ENCODE results near the gene NHSL2.

The NHSL2 gene

DNA sequence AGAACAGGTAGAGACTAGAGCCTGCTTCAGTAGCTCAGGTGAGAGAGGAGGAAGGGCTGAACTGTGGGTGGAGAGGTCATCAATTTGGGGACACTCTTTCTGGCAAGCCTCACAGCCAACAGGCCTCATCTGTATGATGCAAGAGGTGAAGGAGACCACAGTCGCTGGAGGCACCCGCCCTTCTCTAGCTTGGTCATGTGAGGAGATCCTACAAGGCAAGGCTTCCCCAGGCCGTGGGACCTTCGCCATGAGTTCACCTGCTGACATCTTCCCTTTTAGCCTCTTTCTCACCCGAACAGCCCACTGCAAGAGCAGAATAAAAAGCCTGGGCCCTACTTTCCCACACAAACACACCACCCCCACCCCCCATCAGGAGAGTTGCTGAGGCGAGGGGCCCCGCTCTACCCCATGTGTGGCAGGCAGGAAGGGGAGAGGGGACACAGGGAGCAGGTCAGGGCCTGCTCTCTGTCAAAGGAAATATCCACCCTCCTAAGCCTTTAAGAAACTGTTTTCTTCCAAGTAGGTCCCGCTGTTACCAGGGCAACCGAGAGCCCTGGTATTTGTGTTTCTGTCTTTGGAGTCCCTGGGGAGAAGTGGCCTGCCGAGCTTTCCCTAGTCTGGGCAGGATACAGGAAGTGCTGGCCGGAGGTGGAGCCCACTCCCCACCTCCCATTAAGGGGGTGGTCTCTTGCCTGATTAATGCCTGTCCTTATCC lies 213.0 kb downstream of the NHSL2 start:
- Histone ChIP-seq H3K4me3 (ENCODE audit: low read depth in 1 of 2, low read length in 2 of 2) (no peak overlapping the region), H3K4me1 (ENCODE audit: control insufficient read depth in 1 of 2, insufficient read depth in 2 of 2, low read length in 2 of 2) (peaks cover 11 to 25% of the 10 kb centered on the region in 2 donors), H3K36me3 (ENCODE audit: control insufficient read depth in 1 of 2, insufficient read depth in 2 of 2, low read length in 2 of 2) (no peaks in the 10 kb centered on the region)

GRCh38 chrX:72124540-72125201 lies 214.0 kb downstream of the NHSL2 start:
- H3K27me3 ChIP-seq (ENCODE audit: control insufficient read depth in 1 of 2, insufficient read depth in 2 of 2, low read length in 2 of 2): no peaks in the 10 kb centered on the region
- H3K9me3 ChIP-seq (ENCODE audit: control insufficient read depth in 1 of 2, low read length in 2 of 2): no peaks in the 10 kb centered on the region
- H3K9ac ChIP-seq (ENCODE audit: low read depth in 1 of 2, low read length in 2 of 2): no peak overlapping the region
- no peaks in the 10 kb centered on the region for H3K36me3 ChIP-seq (ENCODE audit: control insufficient read depth in 1 of 2, insufficient read depth in 2 of 2, low read length in 2 of 2)
- no peak overlapping the region for H3K4me3 ChIP-seq (ENCODE audit: low read depth in 1 of 2, low read length in 2 of 2)
- H3K4me1 ChIP-seq (ENCODE audit: control insufficient read depth in 1 of 2, insufficient read depth in 2 of 2, low read length in 2 of 2): peaks cover 11 to 25% of the 10 kb centered on the region in 2 donors
- H3K27ac ChIP-seq (ENCODE audit: low read depth, low read length): no peak overlapping the region

More for the DNA sequence above, 213.0 kb downstream of the NHSL2 start:
- Histone ChIP-seq H3K27ac (ENCODE audit: low read depth, low read length) (no peak overlapping the region), H3K9me3 (ENCODE audit: control insufficient read depth in 1 of 2, low read length in 2 of 2) (no peaks in the 10 kb centered on the region), H3K27me3 (ENCODE audit: control insufficient read depth in 1 of 2, insufficient read depth in 2 of 2, low read length in 2 of 2) (no peaks in the 10 kb centered on the region), H3K9ac (ENCODE audit: low read depth in 1 of 2, low read length in 2 of 2) (no peak overlapping the region)

DNA sequence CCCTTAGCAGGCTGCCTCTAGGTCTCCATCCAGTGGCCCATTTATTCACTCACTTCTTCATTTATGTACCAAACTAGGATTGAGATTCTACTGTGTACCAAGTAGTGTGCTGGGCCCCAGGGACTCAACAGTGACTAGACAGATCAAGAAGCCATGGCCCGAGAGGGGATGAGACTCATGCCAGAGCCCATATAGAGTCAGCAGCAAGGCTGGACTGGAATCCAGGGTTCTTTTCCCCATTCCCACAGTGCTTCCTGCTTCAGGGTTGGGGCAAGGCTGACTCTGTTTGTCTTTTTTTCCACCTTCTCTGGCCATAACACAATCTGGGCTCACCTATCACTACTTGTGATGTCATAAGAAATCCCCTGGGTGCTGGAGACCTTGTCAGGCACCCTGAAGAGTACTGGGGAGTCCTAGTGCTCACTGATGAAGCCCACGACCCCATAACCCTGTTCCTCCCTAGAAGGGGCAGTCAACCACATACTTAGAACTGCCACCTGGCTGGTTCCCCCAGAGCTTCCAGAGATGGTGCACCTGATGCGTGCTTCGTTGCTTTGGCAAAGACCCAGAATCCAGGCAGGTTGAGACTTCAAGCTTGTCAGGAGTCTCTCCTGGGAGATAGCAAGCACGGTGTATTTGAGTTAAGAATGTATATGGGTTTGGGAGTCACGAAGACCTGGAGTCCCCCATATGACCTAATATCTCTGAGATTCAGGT lies 214.8 kb downstream of the NHSL2 start:
- H3K36me3 ChIP-seq (ENCODE audit: control insufficient read depth in 1 of 2, insufficient read depth in 2 of 2, low read length in 2 of 2): no peaks in the 10 kb centered on the region
- H3K4me1 ChIP-seq (ENCODE audit: control insufficient read depth in 1 of 2, insufficient read depth in 2 of 2, low read length in 2 of 2): peaks cover 11 to 25% of the 10 kb centered on the region in 2 donors
- H3K27ac ChIP-seq (ENCODE audit: low read depth, low read length): no peak overlapping the region
- H3K9ac ChIP-seq (ENCODE audit: low read depth in 1 of 2, low read length in 2 of 2): no peak overlapping the region
- H3K9me3 ChIP-seq (ENCODE audit: control insufficient read depth in 1 of 2, low read length in 2 of 2): no peaks in the 10 kb centered on the region
- no peaks in the 10 kb centered on the region for H3K27me3 ChIP-seq (ENCODE audit: control insufficient read depth in 1 of 2, insufficient read depth in 2 of 2, low read length in 2 of 2)
- no peak overlapping the region for H3K4me3 ChIP-seq (ENCODE audit: low read depth in 1 of 2, low read length in 2 of 2)

DNA sequence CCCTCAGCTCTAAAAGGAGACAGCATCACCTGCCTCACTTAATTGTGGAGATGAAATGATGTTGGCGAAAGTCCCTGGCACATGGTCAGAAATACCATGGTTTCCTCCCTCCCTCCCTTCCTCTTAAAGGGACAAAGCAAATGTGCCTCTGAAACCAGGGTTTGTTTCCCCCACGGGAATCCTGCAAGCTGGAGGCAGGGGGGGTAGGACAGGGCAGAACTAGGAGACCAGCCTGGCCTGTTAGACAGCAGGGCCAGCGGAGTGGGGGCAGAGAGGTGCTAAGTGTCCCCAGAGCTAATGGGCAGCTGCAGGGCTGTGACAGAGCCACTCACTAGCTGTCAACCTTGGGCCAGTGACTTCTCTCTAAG lies 215.4 kb downstream of the NHSL2 start:
- Histone ChIP-seq H3K36me3 (ENCODE audit: control insufficient read depth in 1 of 2, insufficient read depth in 2 of 2, low read length in 2 of 2) (no peaks in the 10 kb centered on the region), H3K27me3 (ENCODE audit: control insufficient read depth in 1 of 2, insufficient read depth in 2 of 2, low read length in 2 of 2) (no peaks in the 10 kb centered on the region), H3K9ac (ENCODE audit: low read depth in 1 of 2, low read length in 2 of 2) (no peak overlapping the region), H3K9me3 (ENCODE audit: control insufficient read depth in 1 of 2, low read length in 2 of 2) (no peaks in the 10 kb centered on the region), H3K4me1 (ENCODE audit: control insufficient read depth in 1 of 2, insufficient read depth in 2 of 2, low read length in 2 of 2) (peaks cover 11 to 20% of the 10 kb centered on the region in 2 donors), H3K27ac (ENCODE audit: low read depth, low read length) (no peak overlapping the region), H3K4me3 (ENCODE audit: low read depth in 1 of 2, low read length in 2 of 2) (no peak overlapping the region)

- Histone ChIP-seq H3K9ac (ENCODE audit: low read depth in 1 of 2, low read length in 2 of 2) (no peak overlapping the region), H3K9me3 (ENCODE audit: control insufficient read depth in 1 of 2, low read length in 2 of 2) (no peaks in the 10 kb centered on the region), H3K4me3 (ENCODE audit: low read depth in 1 of 2, low read length in 2 of 2) (no peak overlapping the region), H3K27me3 (ENCODE audit: control insufficient read depth in 1 of 2, insufficient read depth in 2 of 2, low read length in 2 of 2) (no peaks in the 10 kb centered on the region), H3K4me1 (ENCODE audit: control insufficient read depth in 1 of 2, insufficient read depth in 2 of 2, low read length in 2 of 2) (peaks cover 11 to 19% of the 10 kb centered on the region in 2 donors), H3K36me3 (ENCODE audit: control insufficient read depth in 1 of 2, insufficient read depth in 2 of 2, low read length in 2 of 2) (no peaks in the 10 kb centered on the region), H3K27ac (ENCODE audit: low read depth, low read length) (no peak overlapping the region)
Measured at GRCh38 chrX:72126539-72127140, 216.0 kb downstream of the NHSL2 start.

GRCh38 chrX:72127332-72127731 lies 216.7 kb downstream of the NHSL2 start:
- H3K4me3 ChIP-seq (ENCODE audit: low read depth in 1 of 2, low read length in 2 of 2): no peak overlapping the region
- H3K27ac ChIP-seq (ENCODE audit: low read depth, low read length): no peak overlapping the region
- no peak overlapping the region for H3K9ac ChIP-seq (ENCODE audit: low read depth in 1 of 2, low read length in 2 of 2)
- H3K4me1 ChIP-seq (ENCODE audit: control insufficient read depth in 1 of 2, insufficient read depth in 2 of 2, low read length in 2 of 2): peaks cover 8 to 22% of the 10 kb centered on the region in 2 donors
- no peaks in the 10 kb centered on the region for H3K9me3 ChIP-seq (ENCODE audit: control insufficient read depth in 1 of 2, low read length in 2 of 2)
- peaks cover 1 to 3% of the 10 kb centered on the region in 2 donors for H3K27me3 ChIP-seq (ENCODE audit: control insufficient read depth in 1 of 2, insufficient read depth in 2 of 2, low read length in 2 of 2)
- H3K36me3 ChIP-seq (ENCODE audit: control insufficient read depth in 1 of 2, insufficient read depth in 2 of 2, low read length in 2 of 2): no peaks in the 10 kb centered on the region

GRCh38 chrX:72128183-72128834 lies 217.7 kb downstream of the NHSL2 start:
- Histone ChIP-seq H3K4me1 (ENCODE audit: control insufficient read depth in 1 of 2, insufficient read depth in 2 of 2, low read length in 2 of 2) (peaks cover 6 to 16% of the 10 kb centered on the region in 2 donors), H3K27ac (ENCODE audit: low read depth, low read length) (no peak overlapping the region), H3K9ac (ENCODE audit: low read depth in 1 of 2, low read length in 2 of 2) (no peak overlapping the region), H3K4me3 (ENCODE audit: low read depth in 1 of 2, low read length in 2 of 2) (no peak overlapping the region), H3K36me3 (ENCODE audit: control insufficient read depth in 1 of 2, insufficient read depth in 2 of 2, low read length in 2 of 2) (no peaks in the 10 kb centered on the region), H3K27me3 (ENCODE audit: control insufficient read depth in 1 of 2, insufficient read depth in 2 of 2, low read length in 2 of 2) (peaks cover 5 to 8% of the 10 kb centered on the region in 2 donors), H3K9me3 (ENCODE audit: control insufficient read depth in 1 of 2, low read length in 2 of 2) (no peaks in the 10 kb centered on the region)

- Histone ChIP-seq H3K27me3 (ENCODE audit: control insufficient read depth in 1 of 2, insufficient read depth in 2 of 2, low read length in 2 of 2) (peaks cover 5 to 8% of the 10 kb centered on the region in 2 donors), H3K9ac (ENCODE audit: low read depth in 1 of 2, low read length in 2 of 2) (no peak overlapping the region), H3K9me3 (ENCODE audit: control insufficient read depth in 1 of 2, low read length in 2 of 2) (no peaks in the 10 kb centered on the region), H3K4me1 (ENCODE audit: control insufficient read depth in 1 of 2, insufficient read depth in 2 of 2, low read length in 2 of 2) (peaks cover 6 to 12% of the 10 kb centered on the region in 2 donors), H3K36me3 (ENCODE audit: control insufficient read depth in 1 of 2, insufficient read depth in 2 of 2, low read length in 2 of 2) (no peaks in the 10 kb centered on the region), H3K27ac (ENCODE audit: low read depth, low read length) (no peak overlapping the region), H3K4me3 (ENCODE audit: low read depth in 1 of 2, low read length in 2 of 2) (no peak overlapping the region)
Measured at GRCh38 chrX:72128881-72129280, 218.2 kb downstream of the NHSL2 start.

GRCh38 chrX:72129661-72130060 lies 219.0 kb downstream of the NHSL2 start:
- H3K9ac ChIP-seq (ENCODE audit: low read depth in 1 of 2, low read length in 2 of 2): no peak overlapping the region
- peaks cover 5 to 8% of the 10 kb centered on the region in 2 donors for H3K27me3 ChIP-seq (ENCODE audit: control insufficient read depth in 1 of 2, insufficient read depth in 2 of 2, low read length in 2 of 2)
- no peaks in the 10 kb centered on the region for H3K9me3 ChIP-seq (ENCODE audit: control insufficient read depth in 1 of 2, low read length in 2 of 2)
- H3K4me3 ChIP-seq (ENCODE audit: low read depth in 1 of 2, low read length in 2 of 2): no peak overlapping the region
- H3K27ac ChIP-seq (ENCODE audit: low read depth, low read length): no peak overlapping the region
- H3K36me3 ChIP-seq (ENCODE audit: control insufficient read depth in 1 of 2, insufficient read depth in 2 of 2, low read length in 2 of 2): no peaks in the 10 kb centered on the region
- H3K4me1 ChIP-seq (ENCODE audit: control insufficient read depth in 1 of 2, insufficient read depth in 2 of 2, low read length in 2 of 2): peaks cover 6 to 12% of the 10 kb centered on the region in 2 donors

Measured in duodenal mucosa (tissue), 2 donors.